Stimulated activated CD8-positive, alpha-beta memory T cell treated with anti-CD3 and anti-CD28 coated beads, Interleukin-15, amount 100 ng/mL, for 1 hour (primary cell): ENCODE measurements around the gene CLNK.

Source experiments
- DNase-seq: peaks from one replicate; pipeline ENCODE4 v3.0.0-alpha.2; 2020; ENCODE audit warnings: low read depth

CLNK gene

GRCh38 chr4:10608501-10609219 is 75.9 kb downstream of the CLNK start:
- DNase-seq = no peak

GRCh38 chr4:10607206-10607605 is 77.4 kb downstream of the CLNK start:
- DNase-seq = no peak

- no peak for DNase-seq
Measured at GRCh38 chr4:10606483-10607155, 77.9 kb downstream of the CLNK start.

- no peak for DNase-seq
Measured at GRCh38 chr4:10605746-10606482, 78.7 kb downstream of the CLNK start.

- no peak for DNase-seq
Measured at GRCh38 chr4:10605031-10605430, 79.5 kb downstream of the CLNK start.

- no peak for DNase-seq
Measured at GRCh38 chr4:10599574-10599973, 85.0 kb downstream of the CLNK start.

- DNase-seq = no peak
Measured at GRCh38 chr4:10598829-10599228, 85.7 kb downstream of the CLNK start.

GRCh38 chr4:10596586-10597290 is 87.8 kb downstream of the CLNK start:
- no peak for DNase-seq

GRCh38 chr4:10593130-10593529 is 91.4 kb downstream of the CLNK start:
- DNase-seq = no peak

GRCh38 chr4:10590896-10591295 is 93.7 kb downstream of the CLNK start:
- DNase-seq = no peak

GRCh38 chr4:10589799-10590198 is 94.8 kb downstream of the CLNK start:
- no peak for DNase-seq

GRCh38 chr4:10589321-10589720 is 95.2 kb downstream of the CLNK start:
- no peak for DNase-seq

- no peak for DNase-seq
Measured at GRCh38 chr4:10587697-10588096, 96.9 kb downstream of the CLNK start.

GRCh38 chr4:10587296-10587695 is 97.3 kb downstream of the CLNK start:
- DNase-seq = no peak

GRCh38 chr4:10584042-10584441 is 100.5 kb downstream of the CLNK start:
- no peak for DNase-seq

GRCh38 chr4:10582951-10583350 is 101.6 kb downstream of the CLNK start:
- no peak for DNase-seq

- DNase-seq = no peak
Measured at GRCh38 chr4:10582059-10582686, 102.4 kb downstream of the CLNK start.

- no peak for DNase-seq
Measured at GRCh38 chr4:10581022-10581421, 103.5 kb downstream of the CLNK start.

GRCh38 chr4:10579648-10580047 is 104.9 kb downstream of the CLNK start:
- no peak for DNase-seq

- DNase-seq = no peak
Measured at GRCh38 chr4:10577508-10578426, 106.8 kb downstream of the CLNK start.

- no peak for DNase-seq
Measured at GRCh38 chr4:10577018-10577417, 107.5 kb downstream of the CLNK start.
